HEK293 (cell line): ENCODE results near the gene IFNL3.

Experiments
- CTCF ChIA-PET: fragments of 350-600 bp; formaldehyde crosslinking; extraction: SDS; loops from one replicate; lab custom pipeline; 2021; ENCODE audit warnings: antibody characterized with exemption; lab: Yijun Ruan, JAX
- POLR2A ChIA-PET: fragments of 300-600 bp; formaldehyde crosslinking; extraction: SDS; loops from one replicate; lab custom pipeline; 2020; ENCODE audit warnings: antibody characterized with exemption, inconsistent platforms; lab: Yijun Ruan, JAX
- H3K27ac ChIP-seq: fragments of 200-500 bp; sonication (Bioruptor generic); 2 replicates; pipeline ENCODE4 v1.5.1; 2014; ENCODE audit warnings: low read depth, low read length, control low read depth, inconsistent platforms; ENCODE audit errors: extremely low read depth
- H3K36me3 ChIP-seq, 2 experiments: fragments of 200-500 bp in 1 of 2; sonication (Bioruptor generic) in 1 of 2; 1 replicate in 1 of 2; 2 replicates in 1 of 2; pipeline ENCODE4 v1.5.1; 2014 to 2017; ENCODE audit warnings: inconsistent platforms in 2 of 2, low read length in 2 of 2; ENCODE audit not compliant: control insufficient read depth in 2 of 2, insufficient read depth in 1 of 2
- H3K4me1 ChIP-seq: fragments of 200-500 bp; sonication (Bioruptor generic); 2 replicates; pipeline ENCODE4 v1.5.1; 2014; ENCODE audit warnings: mild to moderate bottlenecking, low read length, inconsistent platforms; ENCODE audit not compliant: control insufficient read depth, insufficient read depth
- H3K4me3 ChIP-seq: 2 replicates; pipeline ENCODE4 v1.5.1; 2011; ENCODE audit warnings: low read depth, mild to moderate bottlenecking, control low read depth, low read length, moderate library complexity
- H3K9me3 ChIP-seq: fragments of 200-500 bp; sonication (Bioruptor generic); 2 replicates; pipeline ENCODE4 v1.5.1; 2014; ENCODE audit warnings: low read depth, low read length, inconsistent platforms; ENCODE audit not compliant: control insufficient read depth, insufficient read depth
- EGR2 ChIP-seq: fragments of 450-650 bp; formaldehyde crosslinking; IDR thresholded peaks from 2 replicates; pipeline ENCODE4 v1.5.1; 2016; ENCODE audit warnings: low read depth, missing biosample characterization, missing genetic modification characterization
- GLIS1 ChIP-seq: fragments of 450-650 bp; formaldehyde crosslinking; IDR thresholded peaks from 2 replicates; pipeline ENCODE4 v1.5.1; 2016; ENCODE audit warnings: missing biosample characterization, missing genetic modification characterization
- HOXC10 ChIP-seq: sonication (generic); formaldehyde crosslinking; IDR thresholded peaks from 2 replicates; pipeline ENCODE4 v1.8.1; 2023; ENCODE audit warnings: mild to moderate bottlenecking, missing genetic modification reagents
- KLF1 ChIP-seq: fragments of 450-650 bp; formaldehyde crosslinking; IDR thresholded peaks from 2 replicates; pipeline ENCODE4 v1.5.1; 2016; ENCODE audit warnings: missing biosample characterization, missing genetic modification characterization
- KLF17 ChIP-seq: fragments of 450-650 bp; formaldehyde crosslinking; IDR thresholded peaks from 2 replicates; pipeline ENCODE4 v1.5.1; 2016; ENCODE audit warnings: missing biosample characterization, missing genetic modification characterization
- OSR2 ChIP-seq: fragments of 450-650 bp; formaldehyde crosslinking; IDR thresholded peaks from 2 replicates; pipeline ENCODE4 v1.5.1; 2016; ENCODE audit warnings: missing biosample characterization, missing genetic modification characterization
- PATZ1 ChIP-seq: fragments of 450-650 bp; formaldehyde crosslinking; IDR thresholded peaks from 2 replicates; pipeline ENCODE4 v1.5.1; 2016; ENCODE audit warnings: missing biosample characterization, missing genetic modification characterization
- PRDM6 ChIP-seq: fragments of 450-650 bp; formaldehyde crosslinking; IDR thresholded peaks from 2 replicates; pipeline ENCODE4 v1.5.1; 2017; ENCODE audit warnings: missing biosample characterization, missing genetic modification characterization
- REPIN1 ChIP-seq: fragments of 450-650 bp; formaldehyde crosslinking; IDR thresholded peaks from 2 replicates; pipeline ENCODE4 v1.5.1; 2017; ENCODE audit warnings: missing biosample characterization, missing genetic modification characterization, low read depth
- SP3 ChIP-seq: fragments of 450-650 bp; formaldehyde crosslinking; IDR thresholded peaks from 2 replicates; pipeline ENCODE4 v1.5.1; 2016; ENCODE audit warnings: missing biosample characterization, missing genetic modification characterization
- SP7 ChIP-seq: fragments of 450-650 bp; formaldehyde crosslinking; IDR thresholded peaks from 2 replicates; pipeline ENCODE4 v1.5.1; 2016; ENCODE audit warnings: missing biosample characterization, missing genetic modification characterization
- ZBTB17 ChIP-seq: fragments of 450-650 bp; formaldehyde crosslinking; IDR thresholded peaks from 2 replicates; pipeline ENCODE4 v1.5.1; 2016; ENCODE audit warnings: missing biosample characterization, missing genetic modification characterization
- ZBTB44 ChIP-seq: fragments of 450-650 bp; IDR thresholded peaks from 2 replicates; pipeline ENCODE4 v1.5.1; 2018; ENCODE audit warnings: missing biosample characterization, mild to moderate bottlenecking, missing genetic modification characterization
- ZFHX2 ChIP-seq: fragments of 450-650 bp; formaldehyde crosslinking; conservative IDR thresholded peaks from 2 replicates; pipeline ENCODE4 v1.5.1; 2016; ENCODE audit warnings: missing biosample characterization, missing genetic modification characterization
- ZIC2 ChIP-seq: fragments of 450-650 bp; formaldehyde crosslinking; IDR thresholded peaks from 2 replicates; pipeline ENCODE4 v1.5.1; 2016; ENCODE audit warnings: missing biosample characterization, missing genetic modification characterization
- ZNF114 ChIP-seq: fragments of 450-650 bp; formaldehyde crosslinking; IDR thresholded peaks from 2 replicates; pipeline ENCODE4 v1.5.0; 2017; ENCODE audit warnings: missing biosample characterization, missing genetic modification characterization
- ZNF140 ChIP-seq: fragments of 450-650 bp; formaldehyde crosslinking; IDR thresholded peaks from 2 replicates; pipeline ENCODE4 v1.5.1; 2016; ENCODE audit warnings: missing biosample characterization, missing genetic modification characterization
- ZNF248 ChIP-seq: fragments of 450-650 bp; formaldehyde crosslinking; IDR thresholded peaks from 2 replicates; pipeline ENCODE4 v1.5.1; 2017; ENCODE audit warnings: missing biosample characterization, missing genetic modification characterization
- ZNF266 ChIP-seq: fragments of 450-650 bp; formaldehyde crosslinking; IDR thresholded peaks from 2 replicates; pipeline ENCODE4 v1.5.1; 2016; ENCODE audit warnings: missing biosample characterization, missing genetic modification characterization, low read depth
- ZNF274 ChIP-seq, 2 experiments: fragments of 200-500 bp in 1 of 2; fragments of 450-650 bp in 1 of 2; sonication (Bioruptor generic) in 1 of 2; formaldehyde crosslinking in 1 of 2; IDR thresholded peaks; 2 replicates each; pipeline versions ENCODE4 v1.5.1 to v1.6.1; 2014 to 2016; ENCODE audit warnings: borderline replicate concordance in 1 of 2, inconsistent platforms in 1 of 2, low read length in 1 of 2, missing biosample characterization in 1 of 2, missing genetic modification characterization in 1 of 2
- ZNF426 ChIP-seq: fragments of 450-650 bp; formaldehyde crosslinking; IDR thresholded peaks from 2 replicates; pipeline ENCODE4 v1.5.1; 2017; ENCODE audit warnings: missing biosample characterization, missing genetic modification characterization, mild to moderate bottlenecking, inconsistent platforms, moderate library complexity
- ZNF473 ChIP-seq: fragments of 450-650 bp; formaldehyde crosslinking; IDR thresholded peaks from 2 replicates; pipeline ENCODE4 v1.5.1; 2017; ENCODE audit warnings: missing biosample characterization, missing genetic modification characterization
- ZNF48 ChIP-seq: fragments of 450-650 bp; formaldehyde crosslinking; IDR thresholded peaks from 2 replicates; pipeline ENCODE4 v1.5.1; 2016; ENCODE audit warnings: missing biosample characterization, missing genetic modification characterization
- ZNF610 ChIP-seq: fragments of 450-650 bp; formaldehyde crosslinking; IDR thresholded peaks from 2 replicates; pipeline ENCODE4 v1.5.1; 2016; ENCODE audit warnings: missing biosample characterization, missing genetic modification characterization, borderline replicate concordance
- ZNF670 ChIP-seq: fragments of 450-650 bp; formaldehyde crosslinking; IDR thresholded peaks from 2 replicates; pipeline ENCODE4 v1.5.1; 2016; ENCODE audit warnings: missing biosample characterization, missing genetic modification characterization, low read depth
- ZNF707 ChIP-seq: fragments of 450-650 bp; formaldehyde crosslinking; IDR thresholded peaks from 2 replicates; pipeline ENCODE4 v1.5.1; 2016; ENCODE audit warnings: missing biosample characterization, missing genetic modification characterization
- ZNF768 ChIP-seq: fragments of 450-650 bp; formaldehyde crosslinking; IDR thresholded peaks from 2 replicates; pipeline ENCODE4 v1.5.1; 2018; ENCODE audit warnings: missing biosample characterization, mild to moderate bottlenecking, missing genetic modification characterization
- ZNF792 ChIP-seq: fragments of 450-650 bp; formaldehyde crosslinking; IDR thresholded peaks from 2 replicates; pipeline ENCODE4 v1.5.1; 2016; ENCODE audit warnings: missing biosample characterization, missing genetic modification characterization

Gene IFNL3

DNA sequence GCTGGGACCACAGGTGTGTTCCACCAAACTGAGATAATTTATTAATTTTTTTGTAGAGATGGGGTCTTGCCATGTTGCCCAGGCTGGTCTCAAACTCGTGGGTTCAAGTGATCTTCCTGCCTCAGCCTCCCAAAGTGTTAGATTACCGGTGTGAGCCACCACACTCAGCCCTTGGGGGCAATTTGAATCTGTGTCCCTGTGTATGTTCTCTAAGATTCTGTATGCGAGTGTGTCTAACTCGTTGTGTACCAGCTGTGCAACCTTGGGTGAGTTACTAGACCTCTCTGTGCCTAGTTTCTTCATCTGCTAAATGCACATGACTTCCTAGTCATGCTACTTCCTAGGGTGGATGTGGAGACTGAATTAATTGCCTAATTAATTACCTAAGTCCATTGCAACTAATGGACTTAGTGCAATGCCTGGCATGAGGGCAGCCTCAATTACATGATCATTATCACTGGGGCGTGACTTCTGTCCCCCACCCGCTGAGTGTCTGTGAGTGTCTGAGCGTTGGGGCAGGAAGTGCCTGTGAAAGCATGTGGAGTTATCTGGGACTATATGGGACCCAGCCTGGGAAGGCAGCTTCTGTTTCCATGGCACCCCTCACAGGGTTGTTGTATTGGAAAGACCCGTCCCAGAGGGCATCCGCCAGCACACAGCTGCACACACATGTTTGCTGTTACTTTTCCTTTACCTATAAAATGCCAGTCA is 49.8 kb downstream of the IFNL3 start (continued):
- peak; percentile 59; the same call in 1 of the 2 replicates for TF ChIP-seq PATZ1 (tag by site-specific recombination)
- TF ChIP-seq ZNF768 = peak; percentile 98; the same call in 1 of the 2 replicates
- TF ChIP-seq ZNF248 = no peak
- peak; percentile 39; the same call in 1 of the 2 replicates for TF ChIP-seq OSR2
- TF ChIP-seq SP7 = peak; percentile 85
- peak; percentile 83 for TF ChIP-seq ZIC2 (tag by site-specific recombination)

GRCh38 chr19:39193803-39194202 is 51.0 kb downstream of the IFNL3 start:
- Histone ChIP-seq H3K27ac (no peak overlapping the region), H3K36me3 (no peaks in the 10 kb centered on the region), H3K4me3 (no peak overlapping the region), H3K9me3 (no peaks in the 10 kb centered on the region), H3K4me1 (0 out of 2 replicates have a peak, but pooled peaks cover 4% of the 10 kb centered on the region)
- TF ChIP-seq ZNF610 (tag by site-specific recombination) (no peak), HOXC10 (CRISPR knock-in tag) (no peak), ZNF114 (no peak), EGR2 (tag by site-specific recombination) (peak; percentile 98), ZNF707 (no peak), ZFHX2 (peak; percentile 95), ZBTB44 (tag by site-specific recombination) (no peak), GLIS1 (tag by site-specific recombination) (peak; percentile 48; the same call in 1 of the 2 replicates), KLF17 (tag by site-specific recombination) (peak; percentile 97), KLF1 (peak; percentile 95), ZNF792 (tag by site-specific recombination) (no peak), ZNF670 (tag by site-specific recombination) (no peak), ZIC2 (tag by site-specific recombination) (peak; percentile 7; the same call in 1 of the 2 replicates), SP3 (tag by site-specific recombination) (no peak), ZNF140 (tag by site-specific recombination) (no peak), REPIN1 (tag by site-specific recombination) (no peak), ZNF274 (IDR thresholded peaks at IDR 0.05; ENCODE audit: low read length) (no peak), ZNF274 (tag by site-specific recombination; IDR thresholded peaks at IDR 0.05; ENCODE audit: borderline replicate concordance) (no peak), ZNF426 (tag by site-specific recombination) (no peak), ZNF48 (tag by site-specific recombination) (no peak), ZNF473 (no peak), PRDM6 (tag by site-specific recombination) (no peak), ZBTB17 (peak; percentile 62), SP7 (no peak), ZNF266 (no peak)
- CTCF ChIA-PET = interaction anchor here (0.6 to 1.9 kb wide), 9 partner anchors 18 to 785 kb away, joined by 3 to 6 read pairs (median 4); no protein-coding TSS in a partner anchor
- POLR2A ChIA-PET = interaction anchor here (0.6 kb wide), 1 partner anchor 85 kb away, joined by 4 read pairs; no protein-coding TSS in a partner anchor
